ENCODE results near the gene CRABP1.

DNA sequence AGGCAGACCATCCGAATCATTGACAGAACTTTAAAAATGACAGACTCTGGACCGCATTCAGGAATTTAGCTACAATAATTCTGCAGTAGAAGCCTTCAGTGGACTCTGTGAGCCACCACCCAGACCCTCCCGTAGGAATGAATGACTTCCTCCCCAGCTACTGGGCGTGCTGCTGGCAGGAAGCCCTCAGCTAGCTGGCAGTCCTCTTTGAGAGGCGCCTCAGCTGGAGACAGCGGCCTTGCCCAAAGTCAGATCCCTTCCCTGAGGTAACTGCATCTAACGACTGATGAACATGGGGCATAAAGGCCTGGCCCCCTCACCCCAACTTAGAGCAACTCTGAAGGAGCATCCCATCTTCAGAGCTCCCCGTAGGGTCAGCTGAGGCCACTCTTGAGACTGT is 25.8 kb downstream of the CRABP1 start:
- TF ChIP-seq, protein P1, sequence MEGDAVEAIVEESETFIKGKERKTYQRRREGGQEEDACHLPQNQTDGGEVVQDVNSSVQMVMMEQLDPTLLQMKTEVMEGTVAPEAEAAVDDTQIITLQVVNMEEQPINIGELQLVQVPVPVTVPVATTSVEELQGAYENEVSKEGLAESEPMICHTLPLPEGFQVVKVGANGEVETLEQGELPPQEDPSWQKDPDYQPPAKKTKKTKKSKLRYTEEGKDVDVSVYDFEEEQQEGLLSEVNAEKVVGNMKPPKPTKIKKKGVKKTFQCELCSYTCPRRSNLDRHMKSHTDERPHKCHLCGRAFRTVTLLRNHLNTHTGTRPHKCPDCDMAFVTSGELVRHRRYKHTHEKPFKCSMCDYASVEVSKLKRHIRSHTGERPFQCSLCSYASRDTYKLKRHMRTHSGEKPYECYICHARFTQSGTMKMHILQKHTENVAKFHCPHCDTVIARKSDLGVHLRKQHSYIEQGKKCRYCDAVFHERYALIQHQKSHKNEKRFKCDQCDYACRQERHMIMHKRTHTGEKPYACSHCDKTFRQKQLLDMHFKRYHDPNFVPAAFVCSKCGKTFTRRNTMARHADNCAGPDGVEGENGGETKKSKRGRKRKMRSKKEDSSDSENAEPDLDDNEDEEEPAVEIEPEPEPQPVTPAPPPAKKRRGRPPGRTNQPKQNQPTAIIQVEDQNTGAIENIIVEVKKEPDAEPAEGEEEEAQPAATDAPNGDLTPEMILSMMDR (IDR thresholded peaks at IDR 0.05), result no peak
- TF ChIP-seq POLR2A (IDR thresholded peaks at IDR 0.05), result no peak
- TF ChIP-seq POLR2AphosphoS5 (IDR thresholded peaks at IDR 0.05), result no peak
